Left lung (tissue), 10 donors: ENCODE results near the gene RARB. TPM values are rescaled to one million over a fixed set of nuclear protein-coding genes. Genes with fewer than 3 reads are reported as not detected.

Experiments
- ATAC-seq: fragments of 200-7000 bp; cut with Tn5 transposase; one replicate; pipeline ENCODE4 v1.9.1; 2020; ENCODE audit warnings: moderate library complexity
- DNase-seq, 4 donors: peaks; one replicate each; pipeline ENCODE4 v3.0.0-alpha.2; 2013 to 2020
- H3K27ac ChIP-seq, 2 donors: fragments of 200-600 bp; sonication (generic) in 1 of 2; one replicate each; pipeline versions ENCODE4 v1.5.0 to v1.8.0; 2020 to 2021
- H3K27me3 ChIP-seq, 2 donors: fragments of 200-600 bp; sonication (generic) in 1 of 2; one replicate each; pipeline versions ENCODE4 v1.5.0 to v1.8.0; 2020 to 2021
- H3K36me3 ChIP-seq, 2 donors: fragments of 200-600 bp; sonication (generic) in 1 of 2; one replicate each; pipeline versions ENCODE4 v1.5.0 to v1.8.0; 2020 to 2021
- H3K4me1 ChIP-seq, 2 donors: fragments of 200-600 bp; one replicate each; pipeline ENCODE4 v1.8.0; 2021
- H3K4me3 ChIP-seq, 2 donors: fragments of 200-600 bp; sonication (generic) in 1 of 2; one replicate each; pipeline versions ENCODE4 v1.5.0 to v1.8.0; 2020 to 2021; ENCODE audit warnings: mild to moderate bottlenecking in 1 of 2
- H3K9me3 ChIP-seq, 2 donors: fragments of 200-600 bp; sonication (generic) in 1 of 2; one replicate each; pipeline versions ENCODE4 v1.5.0 to v1.8.0; 2020 to 2021
- CTCF ChIP-seq, 2 donors: fragments of 200-600 bp; sonication (generic) in 1 of 2; IDR thresholded peaks; one replicate each; pipeline versions ENCODE4 v1.5.0 to v1.8.0; 2021; ENCODE audit warnings: antibody characterized with exemption in 2 of 2
- intact Hi-C, 2 donors: fragments of 100-400 bp; cut with DNase I; formaldehyde crosslinking; loops; one replicate each; pipeline versions ENCODE4 v1.11.2 to v1.14.2; 2022
- polyA plus RNA-seq, 6 donors: library from polyadenylated mRNA; unstranded; fragments of 120-200 nt; gene quantifications; one replicate each; pipeline ENCODE4 v1.2.1, GENCODE V29; 2013; ENCODE audit not compliant: insufficient read length in 6 of 6
- total RNA-seq, 2 donors: library from RNA; stranded (reverse); fragmentation: NEBNext Ultra II Directional; extraction: Animal tissue kit (Norgen Biotek cat#: 25700); gene quantifications; one replicate each; pipeline ENCODE4 v1.2.1, GENCODE V29; 2021
- donor health status: DM: no; HTN: yes; CAD: no.
- donor health status: DM: no; HTN: no; CAD: no.

RARB gene
- total and polyA plus RNA-seq, 8 donors, result 4.1 to 40.1 (median 33.3) TPM

- H3K4me1 ChIP-seq, result no peaks in the 10 kb centered on the region
- intact Hi-C loops, result no loop called here
Measured at GRCh38 chr3:25478964-25479726, 51.1 kb downstream of the RARB start.

DNA sequence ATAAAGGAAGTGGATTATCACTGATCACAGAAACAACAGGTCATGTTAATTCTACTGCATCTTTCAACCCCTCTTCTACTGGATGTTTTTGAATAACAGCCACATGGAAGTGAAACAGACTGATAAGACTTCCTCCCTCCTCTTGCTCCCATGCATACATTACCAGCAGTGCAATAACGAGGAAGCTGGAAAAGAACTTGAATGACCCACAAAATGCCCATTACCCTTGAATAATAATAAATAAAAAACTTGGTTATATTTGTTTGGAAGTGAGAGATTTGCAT, 51.6 kb downstream of the RARB start:
- ATAC-seq, result no peak
- Histone ChIP-seq H3K36me3 (no peaks in the 10 kb centered on the region), H3K4me3 (no peak overlapping the region), H3K27ac (no peak overlapping the region), H3K27me3 (no peaks in the 10 kb centered on the region), H3K9me3 (no peaks in the 10 kb centered on the region), H3K4me1 (no peaks in the 10 kb centered on the region)
- DNase-seq, result no peak
- intact Hi-C loops, result no loop called here
- TF ChIP-seq CTCF (IDR thresholded peaks at IDR 0.05), result no peak

More at GRCh38 chr3:25478964-25479726, 51.1 kb downstream of the RARB start:
- no peak overlapping the region for H3K27ac ChIP-seq
- ATAC-seq, result no peak
- TF ChIP-seq CTCF (IDR thresholded peaks at IDR 0.05), result no peak
- H3K4me3 ChIP-seq, result no peak overlapping the region
- H3K36me3 ChIP-seq, result no peaks in the 10 kb centered on the region
- no peaks in the 10 kb centered on the region for H3K9me3 ChIP-seq
- H3K27me3 ChIP-seq, result no peaks in the 10 kb centered on the region
- no peak for DNase-seq

- no peaks in the 10 kb centered on the region for H3K4me1 ChIP-seq
- H3K27me3 ChIP-seq, result no peaks in the 10 kb centered on the region
- H3K27ac ChIP-seq, result no peak overlapping the region
- ATAC-seq, result no peak
- no peak for DNase-seq
- H3K4me3 ChIP-seq, result no peak overlapping the region
- intact Hi-C loops, result no loop called here
- no peaks in the 10 kb centered on the region for H3K36me3 ChIP-seq
- H3K9me3 ChIP-seq, result no peaks in the 10 kb centered on the region
- no peak for TF ChIP-seq CTCF (IDR thresholded peaks at IDR 0.05)
Measured at GRCh38 chr3:25480811-25481210, 52.7 kb downstream of the RARB start.

- ATAC-seq (no peak), DNase-seq (no peak)
- intact Hi-C loops, result no loop called here
- no peak overlapping the region for H3K27ac ChIP-seq
- H3K27me3 ChIP-seq, result no peaks in the 10 kb centered on the region
- H3K4me3 ChIP-seq, result no peak overlapping the region
- H3K4me1 ChIP-seq, result no peaks in the 10 kb centered on the region
- no peaks in the 10 kb centered on the region for H3K9me3 ChIP-seq
- no peak for TF ChIP-seq CTCF (IDR thresholded peaks at IDR 0.05)
- no peaks in the 10 kb centered on the region for H3K36me3 ChIP-seq
Measured at GRCh38 chr3:25481386-25481785, 53.3 kb downstream of the RARB start.

DNA sequence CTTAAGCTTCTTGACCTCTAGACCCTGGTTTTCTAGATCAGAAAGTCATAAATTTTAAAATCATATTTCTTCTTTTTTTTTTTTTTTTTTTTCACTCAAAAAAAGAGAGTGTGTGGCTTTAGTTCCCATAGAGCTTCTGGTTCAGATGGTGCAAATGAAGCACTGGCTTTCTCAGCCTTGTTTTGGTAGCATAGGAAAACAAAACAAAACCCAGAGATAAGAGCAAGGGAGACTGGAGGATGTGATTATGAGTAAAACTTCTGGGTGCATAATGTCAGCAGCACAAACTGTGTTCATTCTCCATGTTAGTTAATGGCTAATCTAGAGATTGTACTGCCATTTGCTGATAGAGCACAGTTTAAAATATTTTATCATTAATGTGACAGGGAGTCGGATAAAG, 55.4 kb downstream of the RARB start:
- intact Hi-C loops, result no loop called here
- DNase-seq (no peak), ATAC-seq (no peak)
- Histone ChIP-seq H3K4me3 (no peak overlapping the region), H3K36me3 (no peaks in the 10 kb centered on the region), H3K27ac (no peak overlapping the region), H3K27me3 (no peaks in the 10 kb centered on the region), H3K4me1 (no peaks in the 10 kb centered on the region), H3K9me3 (no peaks in the 10 kb centered on the region)
- no peak for TF ChIP-seq CTCF (IDR thresholded peaks at IDR 0.05)
